Activated naive CD8-positive, alpha-beta T cell treated with anti-CD3 and anti-CD28 coated beads, Interleukin-2, amount 50 U/mL, for 24 hours (primary cell): Measurements from ENCODE around the gene TJP1.

Source experiments
- ATAC-seq: fragments of 150-1000 bp; cut with Tn5 transposase; one replicate; pipeline ENCODE4 v1.10.0; 2021
- DNase-seq: peaks from one replicate; pipeline ENCODE4 v3.0.0; 2021
- H3K27ac Mint-ChIP-seq: one replicate; pipeline ENCODE4 v1.8.0; 2021; ENCODE audit warnings: mild to moderate bottlenecking, mixed read lengths
- H3K27me3 Mint-ChIP-seq: one replicate; pipeline ENCODE4 v1.8.0; 2021; ENCODE audit warnings: mixed read lengths
- H3K36me3 Mint-ChIP-seq: one replicate; pipeline ENCODE4 v1.8.0; 2021; ENCODE audit warnings: low read depth, mixed read lengths
- H3K4me1 Mint-ChIP-seq: one replicate; pipeline ENCODE4 v1.8.0; 2021; ENCODE audit warnings: mixed read lengths
- H3K4me3 Mint-ChIP-seq: one replicate; pipeline ENCODE4 v1.8.0; 2021; ENCODE audit warnings: mild to moderate bottlenecking, moderate library complexity, mixed read lengths
- H3K9me3 Mint-ChIP-seq: one replicate; pipeline ENCODE4 v1.8.0; 2021; ENCODE audit warnings: mixed read lengths

TJP1 gene

DNA sequence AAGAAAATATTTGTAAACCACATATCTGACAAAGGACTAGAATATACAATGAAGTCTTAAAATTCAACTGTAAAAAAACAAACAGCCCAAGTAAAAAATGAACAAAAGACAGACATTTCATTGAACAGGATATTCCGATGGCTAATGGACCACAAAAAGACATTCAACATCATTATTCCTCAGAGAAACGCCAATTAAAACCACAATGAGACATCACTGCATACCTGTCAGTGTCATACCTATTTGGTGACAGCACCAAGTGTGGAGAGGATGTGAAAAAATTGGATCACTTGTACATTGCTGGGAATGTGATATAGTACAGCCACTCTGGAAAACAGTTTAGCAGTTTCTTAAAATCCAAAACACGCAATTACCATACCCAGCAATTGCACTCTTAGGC is 29.9 kb upstream of the TJP1 start:
- no peak overlapping the region for H3K27ac Mint-ChIP-seq
- H3K9me3 Mint-ChIP-seq: peaks cover 12% of the 10 kb centered on the region
- DNase-seq (no peak), ATAC-seq (no peak)
- H3K27me3 Mint-ChIP-seq: peaks cover 8% of the 10 kb centered on the region
- H3K36me3 Mint-ChIP-seq: peaks cover 5% of the 10 kb centered on the region
- H3K4me3 Mint-ChIP-seq: no peak overlapping the region
- H3K4me1 Mint-ChIP-seq: no peaks in the 10 kb centered on the region

DNA sequence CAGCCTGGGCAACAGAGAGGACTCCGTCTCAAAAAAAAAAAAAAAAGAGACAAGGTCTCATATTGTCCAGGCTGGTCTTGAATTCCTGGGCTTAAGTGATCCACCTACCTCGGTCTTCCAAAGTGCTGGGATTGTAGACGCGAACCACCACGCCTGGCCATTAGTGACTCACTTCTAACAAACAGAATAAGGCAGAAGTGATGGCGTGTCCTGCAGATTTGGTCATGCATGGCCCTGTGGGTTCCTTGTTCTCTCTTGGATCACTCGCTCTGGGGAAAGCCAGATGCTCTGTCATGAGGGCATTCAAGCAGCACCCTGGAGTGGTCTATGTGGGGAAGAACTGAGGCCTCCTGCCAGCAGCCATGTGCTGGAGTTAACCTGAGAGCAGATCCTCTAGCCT is 27.4 kb upstream of the TJP1 start:
- no peak for ATAC-seq
- no peak for DNase-seq
- Mint-ChIP-seq H3K27ac (no peak overlapping the region), H3K36me3 (peaks cover 5% of the 10 kb centered on the region), H3K4me3 (no peak overlapping the region), H3K27me3 (peaks cover 18% of the 10 kb centered on the region), H3K4me1 (no peaks in the 10 kb centered on the region), H3K9me3 (peaks cover 20% of the 10 kb centered on the region)

DNA sequence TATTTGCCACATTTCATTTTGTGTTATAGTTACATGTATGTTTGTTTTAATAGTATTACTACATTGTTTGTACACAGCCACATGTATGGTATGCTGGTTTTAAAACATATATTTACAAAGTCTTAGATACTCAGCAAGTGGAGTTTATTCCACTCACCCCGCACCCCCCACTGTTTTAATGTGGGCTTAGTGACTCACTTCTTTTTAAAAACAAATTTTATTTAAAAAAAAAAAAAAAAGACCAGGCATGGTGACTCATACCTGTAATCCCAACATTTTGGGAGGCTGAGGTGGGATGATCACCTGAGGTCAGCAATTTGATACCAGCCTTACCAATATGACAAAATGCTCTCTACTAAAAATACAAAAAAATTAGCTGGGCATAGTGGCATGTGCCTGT is 26.9 kb upstream of the TJP1 start:
- ATAC-seq (no peak), DNase-seq (no peak)
- Mint-ChIP-seq H3K27me3 (peaks cover 22% of the 10 kb centered on the region), H3K4me3 (no peak overlapping the region), H3K36me3 (peaks cover 5% of the 10 kb centered on the region), H3K9me3 (peaks cover 19% of the 10 kb centered on the region), H3K4me1 (no peaks in the 10 kb centered on the region), H3K27ac (no peak overlapping the region)

DNA sequence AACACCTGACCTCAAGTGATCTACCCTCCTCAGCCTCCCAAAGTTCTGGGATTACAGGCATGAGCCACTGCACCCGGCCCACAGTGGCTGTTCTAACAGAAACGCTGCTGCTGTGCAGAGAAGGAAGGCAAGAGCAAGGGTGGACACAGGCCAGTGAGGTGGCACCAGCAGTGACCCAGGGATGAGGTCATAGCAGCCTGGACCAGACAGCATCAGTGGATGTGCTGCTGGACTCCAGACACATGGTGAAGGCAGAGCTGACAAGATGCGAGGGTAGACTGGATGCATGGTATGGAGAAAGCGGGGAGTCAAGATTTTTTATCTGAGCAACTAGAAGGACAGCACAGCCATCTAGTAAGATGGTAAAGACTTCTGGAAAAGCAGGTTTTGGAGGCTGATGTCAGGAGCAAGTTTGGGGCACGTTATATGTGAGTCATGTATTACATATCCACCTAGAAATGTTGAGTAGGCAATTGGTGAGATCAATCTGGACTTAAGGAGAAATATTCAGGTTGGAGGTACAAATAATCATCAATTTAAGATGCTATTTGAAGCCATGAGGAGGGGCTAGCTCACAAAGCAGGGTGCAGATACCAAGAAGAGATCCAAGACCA is 22.1 kb upstream of the TJP1 start:
- Mint-ChIP-seq H3K4me3 (no peak overlapping the region), H3K27me3 (peaks cover 36% of the 10 kb centered on the region), H3K27ac (no peak overlapping the region), H3K36me3 (peaks cover 5% of the 10 kb centered on the region), H3K9me3 (peaks cover 17% of the 10 kb centered on the region), H3K4me1 (no peaks in the 10 kb centered on the region)
- DNase-seq (no peak), ATAC-seq (no peak)

DNA sequence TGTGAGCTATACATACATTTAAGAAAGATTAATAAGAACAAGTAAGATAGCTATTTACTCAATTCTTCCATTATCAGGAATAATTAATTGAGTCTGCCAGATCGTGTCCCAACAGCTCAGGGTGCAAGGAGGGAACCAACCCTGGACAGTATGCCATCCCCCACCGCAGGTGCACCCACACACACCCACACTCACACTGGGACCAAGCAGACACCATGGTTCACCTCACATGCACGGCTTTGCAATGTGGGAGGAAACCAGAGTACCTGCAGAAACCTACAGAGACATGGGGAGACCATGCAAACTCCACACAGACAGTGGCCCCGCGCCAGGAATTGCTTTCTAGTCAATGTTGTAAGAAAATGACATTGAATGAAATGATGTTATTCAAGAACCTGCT is 20.0 kb upstream of the TJP1 start:
- ATAC-seq (no peak), DNase-seq (no peak)
- Mint-ChIP-seq H3K36me3 (no peaks in the 10 kb centered on the region), H3K27ac (no peak overlapping the region), H3K9me3 (peaks cover 9% of the 10 kb centered on the region), H3K4me3 (no peak overlapping the region), H3K27me3 (peaks cover 42% of the 10 kb centered on the region), H3K4me1 (no peaks in the 10 kb centered on the region)

DNA sequence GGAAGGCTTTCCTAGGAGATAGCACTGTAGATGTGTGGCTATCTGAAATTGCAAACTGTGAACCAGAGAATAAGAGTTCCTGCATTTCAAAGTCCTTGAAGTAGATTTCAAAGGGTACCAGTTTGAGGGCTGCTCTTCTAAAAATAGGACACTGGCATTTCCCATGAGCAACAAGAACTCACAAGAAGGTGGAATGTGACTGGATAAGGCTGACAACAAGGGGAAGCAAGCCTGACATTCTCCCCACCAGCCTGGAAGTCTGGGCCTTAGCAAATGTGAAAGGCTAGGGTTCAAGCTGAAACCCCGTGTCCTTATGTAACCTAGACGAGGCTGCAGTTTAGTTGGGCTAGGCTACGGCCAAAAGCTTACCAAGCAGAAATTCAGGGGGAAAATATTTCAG is 18.7 kb upstream of the TJP1 start:
- ATAC-seq (no peak), DNase-seq (no peak)
- Mint-ChIP-seq H3K27me3 (peaks cover 47% of the 10 kb centered on the region), H3K36me3 (no peaks in the 10 kb centered on the region), H3K4me1 (no peaks in the 10 kb centered on the region), H3K9me3 (peaks cover 2% of the 10 kb centered on the region), H3K4me3 (no peak overlapping the region), H3K27ac (no peak overlapping the region)

DNA sequence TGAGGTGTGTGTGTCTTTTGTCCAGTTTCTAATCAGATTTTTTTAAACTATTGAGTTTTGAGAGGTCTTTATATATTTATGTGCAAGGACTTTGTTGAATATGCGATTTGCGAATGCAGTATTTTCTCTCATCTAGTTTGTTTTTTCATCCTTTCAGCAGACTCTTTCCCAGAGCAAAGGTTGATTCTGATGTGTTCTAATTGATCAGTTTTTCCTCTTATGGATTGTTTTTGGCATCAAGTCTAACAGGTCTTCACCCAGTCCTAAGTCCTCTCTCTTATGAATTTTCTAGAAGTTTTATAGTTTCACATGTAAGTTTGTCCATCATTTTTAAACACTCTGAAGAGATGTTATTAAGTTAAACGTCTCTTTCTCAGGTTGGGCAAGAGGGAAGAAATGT is 17.8 kb upstream of the TJP1 start:
- no peak for ATAC-seq
- Mint-ChIP-seq H3K4me1 (no peaks in the 10 kb centered on the region), H3K9me3 (no peaks in the 10 kb centered on the region), H3K4me3 (no peak overlapping the region), H3K36me3 (no peaks in the 10 kb centered on the region), H3K27ac (no peak overlapping the region), H3K27me3 (peaks cover 47% of the 10 kb centered on the region)
- no peak for DNase-seq

DNA sequence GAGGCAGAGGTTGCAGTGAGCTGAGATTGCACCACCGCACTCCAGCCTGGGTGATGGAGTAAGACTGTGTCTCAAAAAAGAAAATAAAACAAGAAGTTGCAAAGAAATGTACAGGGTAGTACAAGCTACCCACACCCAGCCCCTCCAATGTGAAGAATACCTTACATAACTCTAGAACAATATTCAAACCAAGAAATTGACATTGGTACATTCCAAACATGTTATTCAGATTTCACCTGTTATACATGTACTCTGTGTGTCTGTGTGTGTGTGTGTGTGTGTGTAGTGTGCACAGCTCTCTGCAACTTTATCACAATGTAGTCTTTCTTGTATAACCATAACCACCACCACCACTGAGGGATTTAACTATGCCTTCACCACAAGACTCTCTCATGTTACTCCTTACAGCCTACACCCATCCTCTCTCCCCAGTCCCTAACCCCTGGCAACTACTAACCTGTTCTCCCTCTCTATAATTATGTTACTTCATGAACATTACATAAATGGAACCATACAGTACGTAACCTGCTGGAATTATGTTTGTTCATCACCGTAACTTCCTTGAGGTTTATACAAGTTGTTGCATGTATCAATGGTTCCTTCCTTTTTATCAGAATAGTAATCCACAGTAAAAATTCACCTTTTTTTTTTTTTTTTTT is 16.2 kb upstream of the TJP1 start:
- H3K9me3 Mint-ChIP-seq: no peaks in the 10 kb centered on the region
- H3K36me3 Mint-ChIP-seq: no peaks in the 10 kb centered on the region
- DNase-seq (no peak), ATAC-seq (no peak)
- no peak overlapping the region for H3K4me3 Mint-ChIP-seq
- no peak overlapping the region for H3K27ac Mint-ChIP-seq
- H3K4me1 Mint-ChIP-seq: no peaks in the 10 kb centered on the region
- H3K27me3 Mint-ChIP-seq: peaks cover 42% of the 10 kb centered on the region

DNA sequence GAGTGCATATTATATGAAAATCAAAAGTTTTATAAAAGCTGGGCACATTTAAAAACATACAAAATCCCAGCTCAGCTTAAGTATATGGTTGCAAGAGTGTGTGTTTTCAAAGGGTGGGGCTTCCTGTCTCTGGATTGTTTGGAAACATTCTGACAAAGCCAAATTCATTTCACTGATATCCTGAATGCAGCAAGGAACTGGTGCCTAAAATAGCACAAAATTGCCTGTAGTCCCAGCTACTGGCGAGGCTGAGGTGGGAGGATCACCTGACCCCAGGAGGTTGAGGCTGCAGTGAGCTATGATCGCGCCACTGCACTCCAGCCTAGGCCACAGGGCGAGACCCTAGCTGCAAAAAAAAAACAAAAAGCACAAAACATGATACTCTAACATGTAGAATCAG is 13.0 kb upstream of the TJP1 start:
- DNase-seq (no peak), ATAC-seq (no peak)
- Mint-ChIP-seq H3K4me1 (no peaks in the 10 kb centered on the region), H3K36me3 (no peaks in the 10 kb centered on the region), H3K27ac (no peak overlapping the region), H3K4me3 (no peak overlapping the region), H3K9me3 (peaks cover 4% of the 10 kb centered on the region), H3K27me3 (peaks cover 60% of the 10 kb centered on the region)

DNA sequence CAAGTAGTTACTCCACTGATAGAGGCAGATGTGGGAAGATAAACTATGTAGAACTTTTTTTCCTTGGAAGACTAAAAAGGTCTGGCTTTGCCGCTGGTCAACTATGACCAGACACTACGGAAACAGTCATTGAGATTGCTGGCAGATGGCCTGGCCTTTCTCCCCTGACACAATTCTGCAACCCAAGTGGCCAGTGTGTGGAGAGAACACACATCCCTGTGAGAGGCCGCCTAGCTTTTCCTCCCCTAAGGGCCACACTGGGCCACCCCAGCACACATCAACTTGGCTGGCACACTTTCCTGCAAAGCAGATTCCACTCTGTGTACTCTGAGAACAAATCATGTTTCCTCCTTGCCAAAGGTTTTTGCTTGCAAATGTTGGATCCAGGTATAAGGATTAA is 10.4 kb upstream of the TJP1 start:
- Mint-ChIP-seq H3K4me1 (no peaks in the 10 kb centered on the region), H3K27ac (no peak overlapping the region), H3K4me3 (no peak overlapping the region), H3K9me3 (peaks cover 4% of the 10 kb centered on the region), H3K36me3 (no peaks in the 10 kb centered on the region), H3K27me3 (peaks cover 60% of the 10 kb centered on the region)
- ATAC-seq (no peak), DNase-seq (no peak)

DNA sequence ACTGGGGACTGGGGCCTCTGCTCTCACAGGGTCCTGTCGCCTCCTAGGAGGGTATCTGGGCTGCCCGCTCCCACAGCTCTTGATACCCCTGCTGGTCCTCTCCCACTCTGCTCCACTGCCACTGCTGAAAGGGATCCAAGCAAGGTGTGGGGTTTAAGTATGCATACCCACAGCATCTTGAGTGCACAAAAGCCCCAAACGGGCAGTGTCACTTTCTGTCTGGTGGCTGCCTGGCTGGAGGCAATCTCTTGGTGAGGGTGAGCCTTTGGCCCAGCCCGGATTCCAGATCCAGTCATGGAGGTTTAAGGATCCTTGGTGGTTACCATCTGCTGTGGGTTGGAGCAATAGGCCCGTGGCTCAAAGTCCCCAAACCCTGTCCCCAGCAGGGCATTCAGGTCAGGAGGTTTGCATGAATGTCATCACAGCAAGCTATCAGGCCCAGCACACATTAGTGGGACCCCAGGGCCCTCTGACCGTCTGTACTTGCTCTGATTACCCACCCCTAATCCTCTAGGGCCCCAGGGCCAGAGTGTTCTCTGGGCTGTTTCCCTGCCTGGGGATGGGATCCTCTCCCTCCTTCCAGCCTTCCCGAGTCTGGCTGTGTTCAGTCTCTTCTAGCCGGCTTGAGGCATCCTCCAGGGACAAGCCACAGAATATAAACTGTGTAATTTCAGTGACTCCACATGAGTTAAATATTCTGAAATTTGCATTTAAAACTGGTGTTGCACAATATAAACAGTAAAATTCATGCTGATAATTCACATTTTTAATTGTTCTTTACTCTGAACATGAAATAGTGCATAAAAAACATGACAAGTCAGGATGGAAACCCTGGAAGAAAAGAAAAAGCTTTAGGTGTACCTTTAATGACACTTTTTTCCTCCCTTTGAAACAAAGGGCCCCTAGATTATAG is 4.9 kb upstream of the TJP1 start:
- Mint-ChIP-seq H3K36me3 (peaks cover 12% of the 10 kb centered on the region), H3K27ac (no peak overlapping the region), H3K9me3 (peaks cover 7% of the 10 kb centered on the region), H3K4me3 (no peak overlapping the region), H3K4me1 (peaks cover 21% of the 10 kb centered on the region), H3K27me3 (peaks cover 70% of the 10 kb centered on the region)
- DNase-seq (no peak), ATAC-seq (no peak)

DNA sequence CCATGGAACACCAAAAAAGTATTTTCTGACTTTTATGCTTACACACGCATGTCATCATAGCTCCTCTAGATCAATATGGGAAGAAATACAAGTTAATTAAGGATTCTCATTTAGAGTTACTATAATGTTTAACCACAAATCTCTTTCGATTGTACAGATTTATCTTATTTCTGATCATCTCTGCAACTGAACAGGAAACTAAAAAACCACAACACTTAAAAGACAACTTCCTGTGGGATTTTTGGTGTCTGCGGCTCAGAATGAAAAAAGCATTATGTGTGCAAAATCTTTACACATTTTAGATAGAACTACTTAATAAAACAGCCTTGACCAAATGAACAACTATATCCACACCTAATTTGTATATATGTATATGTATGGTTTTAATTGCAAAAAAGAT is 3.0 kb upstream of the TJP1 start:
- Mint-ChIP-seq H3K4me1 (peaks cover 23% of the 10 kb centered on the region), H3K27ac (peak overlapping the region; percentile 55), H3K36me3 (peaks cover 12% of the 10 kb centered on the region), H3K4me3 (peak overlapping the region; percentile 6), H3K9me3 (peaks cover 7% of the 10 kb centered on the region), H3K27me3 (peaks cover 62% of the 10 kb centered on the region)
- DNase-seq: no peak
- no peak for ATAC-seq

DNA sequence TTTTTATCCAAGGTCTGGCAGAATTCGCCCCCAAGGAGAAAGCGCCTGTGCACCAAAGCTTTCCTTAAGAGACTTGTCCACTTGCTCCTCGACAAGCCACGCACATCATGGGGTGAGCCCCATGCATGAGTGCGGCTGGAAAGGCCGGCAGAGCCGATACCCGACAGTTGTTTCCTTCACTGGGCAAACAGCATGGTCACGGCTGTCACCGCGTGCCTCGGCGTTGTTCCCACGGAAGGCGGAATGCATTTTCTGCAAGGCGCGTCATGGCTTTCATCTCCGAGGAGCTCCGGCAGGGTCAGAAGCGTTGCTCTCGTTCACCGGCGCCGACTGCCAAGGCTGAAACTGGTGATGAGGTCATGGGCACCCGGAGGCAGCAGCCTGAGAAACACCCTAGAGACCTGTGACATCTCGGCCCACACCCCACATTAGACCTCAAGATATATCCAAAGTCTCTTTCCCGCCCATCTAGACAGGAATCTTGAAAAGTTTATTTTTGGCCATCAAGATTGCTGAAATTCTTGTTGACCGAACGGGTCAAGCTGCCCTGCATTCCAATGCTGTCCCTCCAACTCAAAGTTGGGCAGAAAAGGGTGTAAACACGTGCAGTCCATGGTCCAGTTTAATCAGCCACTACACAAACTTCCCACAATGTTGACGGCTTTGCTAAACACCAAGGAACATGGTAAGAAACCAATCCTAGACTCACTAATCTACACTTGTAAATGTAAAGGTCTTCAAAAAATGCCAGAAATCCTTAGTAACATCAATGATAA is 604 bp upstream of the TJP1 start:
- DNase-seq (no peak), ATAC-seq (no peak)
- H3K4me1 Mint-ChIP-seq: peaks cover 23% of the 10 kb centered on the region
- no peak overlapping the region for H3K27ac Mint-ChIP-seq
- peaks cover 12% of the 10 kb centered on the region for H3K36me3 Mint-ChIP-seq
- peaks cover 7% of the 10 kb centered on the region for H3K9me3 Mint-ChIP-seq
- H3K4me3 Mint-ChIP-seq: no peak overlapping the region
- peaks cover 70% of the 10 kb centered on the region for H3K27me3 Mint-ChIP-seq

DNA sequence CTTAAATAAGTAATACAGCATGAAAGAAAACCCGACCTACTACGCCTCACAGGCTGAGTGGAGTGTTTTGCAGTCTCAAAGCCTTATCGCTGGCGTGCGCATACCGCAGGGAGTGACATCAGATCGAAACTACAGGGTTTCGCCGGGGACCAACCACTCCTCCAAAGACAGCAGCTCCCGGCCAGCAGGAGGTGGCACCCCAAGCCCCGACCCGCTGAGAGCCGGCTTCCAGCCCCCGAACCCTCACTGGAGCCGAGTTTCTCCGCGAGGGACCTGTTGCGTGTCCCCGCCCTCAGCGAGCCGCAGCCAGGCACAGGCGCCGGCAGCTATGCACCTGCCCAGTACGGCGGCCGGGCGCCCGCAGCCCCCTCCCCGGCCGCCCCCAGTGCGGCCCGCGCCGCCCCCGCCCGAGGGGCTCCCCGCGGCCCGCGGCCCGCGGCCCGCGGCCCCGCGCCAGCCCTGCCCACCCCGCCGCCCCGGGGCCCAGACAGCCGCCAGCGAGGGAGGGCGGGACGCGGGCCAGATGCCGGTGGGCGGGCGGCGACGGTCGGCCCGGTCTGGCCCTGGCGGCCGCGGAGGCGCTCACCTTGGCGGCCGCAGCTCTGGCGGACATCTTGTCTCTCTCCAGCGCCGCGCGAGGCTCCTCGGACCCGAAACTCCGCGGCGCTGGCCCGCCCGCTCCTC is 710 bp downstream of the TJP1 start:
- H3K9me3 Mint-ChIP-seq: peaks cover 18% of the 10 kb centered on the region
- no peak overlapping the region for H3K27ac Mint-ChIP-seq
- peak overlapping the region; percentile 42 for H3K4me3 Mint-ChIP-seq
- ATAC-seq: peak; percentile 52
- peaks cover 23% of the 10 kb centered on the region for H3K4me1 Mint-ChIP-seq
- DNase-seq: peak; percentile 27
- peaks cover 68% of the 10 kb centered on the region for H3K27me3 Mint-ChIP-seq
- peaks cover 15% of the 10 kb centered on the region for H3K36me3 Mint-ChIP-seq
